CD14-positive monocyte (primary cell): Measurements from ENCODE around the gene P4HA2. TPM values are rescaled to one million over a fixed set of nuclear protein-coding genes. Genes with fewer than 3 reads are reported as not detected.

Experiments
- DNase-seq, 3 donors: peaks; one replicate each; pipeline ENCODE4 v3.0.0-alpha.2; 2011 to 2022
- H2AFZ ChIP-seq: 2 replicates; pipeline ENCODE4 v1.6.0; 2012; ENCODE audit warnings: mild to moderate bottlenecking, low read depth, low read length, inconsistent platforms; ENCODE audit not compliant: insufficient read depth, poor library complexity, severe bottlenecking
- H3K27ac ChIP-seq, 2 donors: 1 replicate in 1 of 2; 2 replicates in 1 of 2; pipeline ENCODE4 v1.5.1; 2012 to 2013; ENCODE audit warnings: low read length in 2 of 2, control low read depth in 1 of 2, inconsistent platforms in 1 of 2, low read depth in 1 of 2, mild to moderate bottlenecking in 1 of 2
- H3K27me3 ChIP-seq, 2 donors: one replicate each; pipeline versions ENCODE4 v1.6.0 to v1.6.1; 2011 to 2013; ENCODE audit warnings: low read length in 2 of 2; ENCODE audit not compliant: control insufficient read depth in 2 of 2, insufficient read depth in 2 of 2
- H3K36me3 ChIP-seq, 2 donors: replicated peaks in 1 of 2; 1 replicate in 1 of 2; 2 replicates in 1 of 2; pipeline versions ENCODE4 v1.5.1 to v1.6.1; 2012 to 2013; ENCODE audit warnings: low read length in 2 of 2, control low read depth in 1 of 2, inconsistent platforms in 1 of 2, mild to moderate bottlenecking in 1 of 2; ENCODE audit not compliant: insufficient read depth in 2 of 2, control insufficient read depth in 1 of 2
- H3K4me1 ChIP-seq, 2 donors: 1 replicate in 1 of 2; 2 replicates in 1 of 2; pipeline versions ENCODE4 v1.5.1 to v1.6.1; 2012 to 2013; ENCODE audit warnings: low read length in 2 of 2, control low read depth in 1 of 2, inconsistent platforms in 1 of 2, mild to moderate bottlenecking in 1 of 2, moderate library complexity in 1 of 2; ENCODE audit not compliant: insufficient read depth in 2 of 2, control insufficient read depth in 1 of 2
- H3K4me2 ChIP-seq: replicated peaks from 2 replicates; pipeline ENCODE3; 2012; ENCODE audit warnings: low read length, moderate library complexity, mild to moderate bottlenecking; ENCODE audit not compliant: poor library complexity, severe bottlenecking; ENCODE audit errors: extremely low read depth
- H3K4me3 ChIP-seq, 3 experiments: fragments of 200-600 bp in 1 of 3; sonication (generic) in 1 of 3; replicated peaks in 1 of 3; 1 replicate in 2 of 3; 2 replicates in 1 of 3; pipeline ENCODE4 v1.5.1; 2011 to 2013; ENCODE audit warnings: low read length in 3 of 3, mild to moderate bottlenecking in 3 of 3, control low read depth in 2 of 3, low read depth in 2 of 3, inconsistent platforms in 1 of 3, moderate library complexity in 1 of 3
- H3K79me2 ChIP-seq: 2 replicates; pipeline ENCODE4 v1.6.0; 2012; ENCODE audit warnings: mild to moderate bottlenecking, control low read depth, inconsistent platforms, low read length, moderate library complexity; ENCODE audit not compliant: insufficient read depth
- H3K9ac ChIP-seq: 2 replicates; pipeline ENCODE4 v1.6.0; 2017; ENCODE audit warnings: low read length, mild to moderate bottlenecking; ENCODE audit not compliant: insufficient read depth, poor library complexity, severe bottlenecking
- H3K9me3 ChIP-seq, 2 donors: replicated peaks in 1 of 2; 1 replicate in 1 of 2; 2 replicates in 1 of 2; pipeline versions ENCODE4 v1.5.1 to v1.6.1; 2012 to 2013; ENCODE audit warnings: low read length in 2 of 2, control low read depth in 1 of 2; ENCODE audit not compliant: control insufficient read depth in 1 of 2, insufficient read depth in 1 of 2
- H4K20me1 ChIP-seq: 2 replicates; pipeline ENCODE4 v1.6.0; 2012; ENCODE audit warnings: mild to moderate bottlenecking, low read length, control low read depth, moderate library complexity; ENCODE audit not compliant: insufficient read depth
- H3K27ac Mint-ChIP-seq, 7 donors: one replicate each; pipeline ENCODE4 v1.8.0; 2020; ENCODE audit warnings: mild to moderate bottlenecking in 7 of 7, mixed read lengths in 7 of 7, moderate library complexity in 6 of 7, inconsistent platforms in 2 of 7
- H3K27me3 Mint-ChIP-seq, 3 donors: one replicate each; pipeline ENCODE4 v1.8.0; 2021 to 2022; ENCODE audit warnings: low read depth in 3 of 3, mild to moderate bottlenecking in 3 of 3, mixed read lengths in 3 of 3, moderate library complexity in 3 of 3, inconsistent platforms in 1 of 3
- H3K36me3 Mint-ChIP-seq, 2 donors: one replicate each; pipeline ENCODE4 v1.8.0; 2020; ENCODE audit warnings: mixed read lengths in 2 of 2, inconsistent platforms in 1 of 2, mild to moderate bottlenecking in 1 of 2
- H3K4me1 Mint-ChIP-seq: one replicate; pipeline ENCODE4 v1.8.0; 2020; ENCODE audit warnings: mild to moderate bottlenecking, mixed read lengths
- H3K4me3 Mint-ChIP-seq, 2 donors: one replicate each; pipeline ENCODE4 v1.8.0; 2020; ENCODE audit warnings: mild to moderate bottlenecking in 2 of 2, mixed read lengths in 2 of 2, moderate library complexity in 1 of 2
- H3K9me3 Mint-ChIP-seq, 7 donors: one replicate each; pipeline ENCODE4 v1.8.0; 2020 to 2022; ENCODE audit warnings: mixed read lengths in 7 of 7, mild to moderate bottlenecking in 6 of 7, moderate library complexity in 6 of 7, inconsistent platforms in 2 of 7
- WGBS: methylation state at CpG from one replicate; pipeline ENCODE4 v1.1.5; 2013; ENCODE audit warnings: missing lambda C conversion rate; ENCODE audit not compliant: insufficient coverage; 5-methylcytosine and 5-hydroxymethylcytosine counted together
- intact Hi-C, 2 donors: fragments of 100-400 bp; cut with micrococcal nuclease; formaldehyde crosslinking; loops; one replicate each; pipeline versions ENCODE4 v1.15.0 to v1.15.1; 2023
- polyA plus RNA-seq, 3 donors: library from polyadenylated mRNA; depleted of rRNA in 1 of 3; unstranded in 2 of 3; stranded (reverse) in 1 of 3; fragments of 300-500 nt in 2 of 3; fragments of >200 nt in 1 of 3; fragmentation: Illumina TruSeq in 2 of 3; gene quantifications; 1 replicate in 2 of 3; 2 replicates in 1 of 3; pipeline ENCODE4 v1.2.3, GENCODE V29; 2012 to 2021
- TF ChIP-seq, protein P1 (sequence below): fragments of 200-600 bp; IDR thresholded peaks from one replicate; pipeline ENCODE4 v1.8.0; 2022; ENCODE audit warnings: antibody characterized with exemption, mild to moderate bottlenecking

The P4HA2 gene
- polyA plus RNA-seq, 3 donors: 0.12 to 0.99 (median 0.45) TPM

DNA sequence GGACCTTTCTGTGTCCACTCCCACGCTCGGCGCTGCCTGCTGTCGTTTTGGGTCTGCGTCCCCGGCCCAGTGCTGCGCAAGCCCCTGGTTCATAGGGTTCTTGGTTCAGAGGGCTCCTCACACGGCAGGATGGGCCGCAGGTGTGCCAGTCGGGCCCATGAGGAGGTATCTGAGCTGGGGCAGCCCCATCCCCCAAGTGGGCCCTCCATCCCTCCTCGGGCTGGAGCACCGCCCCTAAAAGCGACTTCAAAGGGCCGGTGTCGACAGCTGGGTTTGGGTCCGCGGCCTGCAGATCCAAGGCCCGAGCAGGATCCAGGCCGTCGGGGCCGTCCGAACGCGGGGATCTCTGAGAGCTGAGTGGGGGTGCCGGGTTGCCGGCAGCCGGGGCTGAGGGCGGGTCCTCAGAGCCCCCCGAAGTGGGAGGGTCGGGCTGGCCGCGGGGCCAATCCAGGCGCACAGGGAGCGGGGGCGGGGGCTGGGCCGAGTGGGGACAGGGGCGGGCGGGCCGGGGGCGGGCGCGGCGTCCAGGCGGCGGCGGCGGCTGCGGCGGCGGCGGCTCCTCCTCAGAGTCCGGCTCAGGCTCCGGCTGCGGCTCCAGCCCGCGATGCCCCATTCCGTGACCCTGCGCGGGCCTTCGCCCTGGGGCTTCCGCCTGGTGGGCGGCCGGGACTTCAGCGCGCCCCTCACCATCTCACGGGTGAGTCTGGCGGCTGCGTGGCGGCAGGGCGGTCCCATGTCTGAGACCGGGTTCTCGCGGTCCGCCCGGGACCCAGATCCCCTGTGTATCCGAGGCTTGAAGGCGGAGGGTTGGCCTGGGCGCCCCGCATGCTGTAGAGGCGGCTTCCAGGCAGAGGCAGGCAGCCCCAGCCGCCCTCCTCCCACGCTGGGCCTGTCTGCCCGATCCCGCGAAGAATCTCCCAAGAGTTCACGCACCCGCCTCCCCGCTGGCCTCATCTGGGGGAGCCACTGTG lies 29.8 kb upstream of the P4HA2 start, which contains the start of gene PDLIM4:
TSS of gene PDLIM4 (plus strand) at position 566 of the 971 bp plus-strand sequence. CDS start at position 605, 39 bp downstream.
- H3K36me3 ChIP-seq: no peaks in the 10 kb centered on the region
- no peak within 1 kb of the TSS for H3K4me3 ChIP-seq
- H3K4me1 ChIP-seq: peaks cover 8 to 10% of the 10 kb centered on the region in 2 donors
- H3K9me3 ChIP-seq: peaks cover 0 to 7% of the 10 kb centered on the region in 2 donors
- Mint-ChIP-seq H3K27me3 (peaks cover 27 to 44% (median 42%) of the 10 kb centered on the region in 3 donors), H3K9me3 (peaks cover 0 to 6% (median 2%) of the 10 kb centered on the region in 7 donors), H3K27ac (peak within 1 kb of the TSS in 2 of 7 donors; percentile 28 to 72), H3K36me3 (peaks cover 0 to 2% of the 10 kb centered on the region in 2 donors), H3K4me1 (peaks cover 13% of the 10 kb centered on the region), H3K4me3 (peak within 1 kb of the TSS; percentile 48 to 75)
- peaks cover 10 to 34% of the 10 kb centered on the region in 2 donors for H3K27me3 ChIP-seq
- TF ChIP-seq, protein P1, sequence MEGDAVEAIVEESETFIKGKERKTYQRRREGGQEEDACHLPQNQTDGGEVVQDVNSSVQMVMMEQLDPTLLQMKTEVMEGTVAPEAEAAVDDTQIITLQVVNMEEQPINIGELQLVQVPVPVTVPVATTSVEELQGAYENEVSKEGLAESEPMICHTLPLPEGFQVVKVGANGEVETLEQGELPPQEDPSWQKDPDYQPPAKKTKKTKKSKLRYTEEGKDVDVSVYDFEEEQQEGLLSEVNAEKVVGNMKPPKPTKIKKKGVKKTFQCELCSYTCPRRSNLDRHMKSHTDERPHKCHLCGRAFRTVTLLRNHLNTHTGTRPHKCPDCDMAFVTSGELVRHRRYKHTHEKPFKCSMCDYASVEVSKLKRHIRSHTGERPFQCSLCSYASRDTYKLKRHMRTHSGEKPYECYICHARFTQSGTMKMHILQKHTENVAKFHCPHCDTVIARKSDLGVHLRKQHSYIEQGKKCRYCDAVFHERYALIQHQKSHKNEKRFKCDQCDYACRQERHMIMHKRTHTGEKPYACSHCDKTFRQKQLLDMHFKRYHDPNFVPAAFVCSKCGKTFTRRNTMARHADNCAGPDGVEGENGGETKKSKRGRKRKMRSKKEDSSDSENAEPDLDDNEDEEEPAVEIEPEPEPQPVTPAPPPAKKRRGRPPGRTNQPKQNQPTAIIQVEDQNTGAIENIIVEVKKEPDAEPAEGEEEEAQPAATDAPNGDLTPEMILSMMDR: no peak
- H3K27ac ChIP-seq: no peak within 1 kb of the TSS
- H3K79me2 ChIP-seq: no peaks in the 10 kb centered on the region
- peak within 1 kb of the TSS; percentile 4 for H3K4me2 ChIP-seq
- no peaks in the 10 kb centered on the region for H4K20me1 ChIP-seq
- DNase-seq: no peak
- WGBS: 26% methylated on average over 85 of the region's 88 CpGs
- H2AFZ ChIP-seq: no peak within 1 kb of the TSS
- no peak within 1 kb of the TSS for H3K9ac ChIP-seq
- intact Hi-C loops: loop anchor here in 1 of 2 donors (10.0 kb wide), 1 partner anchor 447 kb away; no protein-coding TSS in a partner anchor

DNA sequence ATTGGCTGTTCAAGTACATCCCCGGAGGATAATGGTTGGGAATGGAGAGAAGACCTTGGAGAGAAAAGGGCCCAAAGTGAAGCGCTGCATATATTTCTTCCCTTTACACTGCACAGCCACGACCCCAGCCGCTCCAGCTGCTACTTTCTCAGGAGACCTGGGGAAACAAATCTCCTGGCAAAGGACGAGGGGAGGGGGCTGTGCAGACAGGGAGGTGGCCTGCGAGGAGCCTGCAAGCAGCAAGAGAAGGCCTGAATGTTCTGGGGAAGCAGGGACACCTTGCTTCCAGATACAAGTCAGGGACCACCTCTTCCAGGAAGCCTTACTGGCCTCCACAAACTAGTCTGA lies 29.1 kb upstream of the P4HA2 start:
- H4K20me1 ChIP-seq: no peaks in the 10 kb centered on the region
- peak overlapping the region in 1 of 7 donors; percentile 53 for H3K27ac Mint-ChIP-seq
- peaks cover 13% of the 10 kb centered on the region for H3K4me1 Mint-ChIP-seq
- peak overlapping the region; percentile 48 to 68 for H3K4me3 Mint-ChIP-seq
- H3K9ac ChIP-seq: no peak overlapping the region
- peaks cover 10 to 34% of the 10 kb centered on the region in 2 donors for H3K27me3 ChIP-seq
- intact Hi-C loops: loop anchor here in 1 of 2 donors (10.0 kb wide), 1 partner anchor 448 kb away; no protein-coding TSS in a partner anchor
- H3K9me3 Mint-ChIP-seq: peaks cover 0 to 6% (median 2%) of the 10 kb centered on the region in 7 donors
- no peak overlapping the region for H3K27ac ChIP-seq
- no CpG with 5 or more reads among the region's 6 CpGs for WGBS
- H3K4me1 ChIP-seq: peaks cover 8 to 10% of the 10 kb centered on the region in 2 donors
- peaks cover 27 to 44% (median 41%) of the 10 kb centered on the region in 3 donors for H3K27me3 Mint-ChIP-seq
- peaks cover 0 to 2% of the 10 kb centered on the region in 2 donors for H3K36me3 Mint-ChIP-seq
- DNase-seq: no peak
- no peak overlapping the region for H3K4me2 ChIP-seq
- no peak overlapping the region for H2AFZ ChIP-seq
- H3K79me2 ChIP-seq: no peaks in the 10 kb centered on the region
- peaks cover 0 to 7% of the 10 kb centered on the region in 2 donors for H3K9me3 ChIP-seq
- TF ChIP-seq, protein P1: no peak
- H3K4me3 ChIP-seq: no peak overlapping the region
- no peaks in the 10 kb centered on the region for H3K36me3 ChIP-seq
